HepG2 (cell line): ENCODE data around the gene MSI2. TPM values are rescaled to one million over a fixed set of nuclear protein-coding genes. Genes with fewer than 3 reads are reported as not detected.

Experiments used
- ATAC-seq: fragments of 200-7000 bp; cut with Tn5 transposase; 3 replicates; pipeline ENCODE4 v1.9.1; 2020; ENCODE audit warnings: mild to moderate bottlenecking, moderate library complexity
- BruUV-seq: library from RNA; stranded (reverse); fragments of 400-500 nt; replicated peaks from 2 replicates; lab custom pipeline; 2021; lab: Mats Ljungman, UMichigan
- CTCF ChIA-PET: fragments of 300-600 bp; formaldehyde crosslinking; extraction: SDS; loops from one replicate; lab custom pipeline; 2021; ENCODE audit warnings: low total read pairs, inconsistent platforms, low intra/inter-chr PET ratio; lab: Yijun Ruan, JAX
- POLR2A ChIA-PET: fragments of 350-600 bp; sonication (Branson Sonifier 250); formaldehyde crosslinking; loops from one replicate; lab custom pipeline; 2020; ENCODE audit warnings: antibody characterized with exemption, inconsistent platforms; lab: Yijun Ruan, JAX
- DNase-seq: peaks from one replicate; pipeline ENCODE4 v3.0.0-alpha.2; 2015; ENCODE audit warnings: low spot score
- FAIRE-seq: peaks from 3 replicates; lab custom pipeline; 2011; peaks lifted over from hg19 to GRCh38; lab: Jason Lieb, UNC
- H2AFZ ChIP-seq: one replicate; pipeline ENCODE4 v1.6.1; 2011; ENCODE audit warnings: low read length, inconsistent platforms
- H3K27ac ChIP-seq: fragments of 300-600 bp; 3 replicates; pipeline ENCODE4 v1.8.0; 2011; ENCODE audit warnings: mixed run types, mild to moderate bottlenecking, mixed read lengths, low read length, inconsistent platforms; ENCODE audit not compliant: insufficient read depth; ENCODE audit errors: extremely low read length
- H3K27me3 ChIP-seq, 2 experiments: fragments of 200-600 bp in 1 of 2; 2 replicates in 1 of 2; 3 replicates in 1 of 2; pipeline versions ENCODE4 v1.6.0 to v1.8.0; 2011; ENCODE audit warnings: low read length in 2 of 2, mild to moderate bottlenecking in 2 of 2, moderate library complexity in 2 of 2, inconsistent platforms in 1 of 2; ENCODE audit not compliant: insufficient read depth in 2 of 2, control insufficient read depth in 1 of 2
- H3K36me3 ChIP-seq, 2 experiments: fragments of 200-600 bp in 1 of 2; replicated peaks in 1 of 2; 2 replicates in 1 of 2; 3 replicates in 1 of 2; pipeline versions ENCODE4 v1.5.1 to v1.8.0; 2011; ENCODE audit warnings: low read length in 2 of 2, inconsistent platforms in 1 of 2; ENCODE audit not compliant: insufficient read depth in 2 of 2, control insufficient read depth in 1 of 2
- H3K4me1 ChIP-seq: 2 replicates; pipeline ENCODE4 v1.5.1; 2012; ENCODE audit warnings: low read length, inconsistent platforms; ENCODE audit not compliant: insufficient read depth
- H3K4me2 ChIP-seq: 2 replicates; pipeline ENCODE4 v1.6.0; 2011; ENCODE audit warnings: low read depth, low read length, inconsistent platforms
- H3K4me3 ChIP-seq, 3 experiments: fragments of 200-600 bp in 1 of 3; sonication (generic), shearing (Covaris generic) in 1 of 3; replicated peaks in 1 of 3; 2 replicates each; pipeline ENCODE4 v1.5.1; 2011 to 2016; ENCODE audit warnings: low read length in 3 of 3, inconsistent platforms in 2 of 3, low read depth in 2 of 3, mild to moderate bottlenecking in 2 of 3, control low read depth in 1 of 3, mixed read lengths in 1 of 3; ENCODE audit not compliant: insufficient read depth in 1 of 3
- H3K79me2 ChIP-seq: one replicate; pipeline ENCODE4 v1.6.1; 2011; ENCODE audit warnings: low read length, inconsistent platforms; ENCODE audit not compliant: insufficient read depth
- H3K9ac ChIP-seq: 2 replicates; pipeline ENCODE4 v1.6.0; 2011; ENCODE audit warnings: mild to moderate bottlenecking, low read depth, low read length, inconsistent platforms; ENCODE audit not compliant: insufficient read depth
- H3K9me3 ChIP-seq: 2 replicates; pipeline ENCODE4 v1.5.1; 2012; ENCODE audit warnings: mild to moderate bottlenecking, low read length
- H4K20me1 ChIP-seq: 2 replicates; pipeline ENCODE4 v1.6.0; 2011; ENCODE audit warnings: inconsistent platforms, mild to moderate bottlenecking, low read length, moderate library complexity; ENCODE audit not compliant: insufficient read depth
- ARHGAP35 ChIP-seq: sonication (generic); formaldehyde crosslinking; IDR thresholded peaks from 2 replicates; pipeline ENCODE4 v1.9.0; 2022; ENCODE audit warnings: mild to moderate bottlenecking, inconsistent platforms, moderate library complexity, missing genetic modification reagents, borderline replicate concordance
- CENPX ChIP-seq: sonication (generic); formaldehyde crosslinking; IDR thresholded peaks from 2 replicates; pipeline ENCODE4 v1.9.0; 2021; ENCODE audit warnings: mild to moderate bottlenecking, missing genetic modification reagents, moderate library complexity
- CHD4 ChIP-seq: fragments of 200-600 bp; sonication (generic); IDR thresholded peaks from 2 replicates; pipeline ENCODE4 v1.7.0; 2017; ENCODE audit warnings: mild to moderate bottlenecking, low read length, borderline replicate concordance
- EEA1 ChIP-seq: sonication (generic); formaldehyde crosslinking; IDR thresholded peaks from 2 replicates; pipeline ENCODE4 v1.5.1; 2020; ENCODE audit warnings: mild to moderate bottlenecking, missing genetic modification reagents, borderline replicate concordance
- ESRRA ChIP-seq: sonication (generic); formaldehyde crosslinking; IDR thresholded peaks from 2 replicates; pipeline ENCODE4 v1.5.1; 2020; ENCODE audit warnings: mild to moderate bottlenecking, low read depth, missing genetic modification reagents
- KLF13 ChIP-seq: sonication (generic); formaldehyde crosslinking; IDR thresholded peaks from 2 replicates; pipeline ENCODE4 v1.4.0; 2020; ENCODE audit warnings: mild to moderate bottlenecking, missing genetic modification reagents
- MLLT10 ChIP-seq: sonication (generic); formaldehyde crosslinking; IDR thresholded peaks from 2 replicates; pipeline ENCODE4 v1.4.0; 2020; ENCODE audit warnings: missing genetic modification reagents
- MTA1 ChIP-seq: sonication (generic); formaldehyde crosslinking; IDR thresholded peaks from 2 replicates; pipeline ENCODE4 v1.4.0; 2020; ENCODE audit warnings: missing genetic modification reagents, mild to moderate bottlenecking, borderline replicate concordance
- MYPOP ChIP-seq: sonication (generic); formaldehyde crosslinking; IDR thresholded peaks from 2 replicates; pipeline ENCODE4 v1.8.1; 2023; ENCODE audit warnings: mild to moderate bottlenecking, moderate library complexity, missing genetic modification reagents
- NFE2L1 ChIP-seq: sonication (generic); formaldehyde crosslinking; IDR thresholded peaks from 2 replicates; pipeline ENCODE4 v1.4.0; 2020; ENCODE audit warnings: missing genetic modification reagents, mild to moderate bottlenecking, borderline replicate concordance
- RBAK ChIP-seq: sonication (generic); formaldehyde crosslinking; IDR thresholded peaks from 2 replicates; pipeline ENCODE4 v1.5.1; 2020; ENCODE audit warnings: mild to moderate bottlenecking, missing genetic modification reagents
- REL ChIP-seq: sonication (generic); formaldehyde crosslinking; conservative IDR thresholded peaks from 2 replicates; pipeline ENCODE4 v1.8.0; 2022; ENCODE audit warnings: mild to moderate bottlenecking, missing genetic modification reagents, moderate library complexity
- SIN3A ChIP-seq: IDR thresholded peaks from 2 replicates; pipeline ENCODE4 v1.6.1; 2011; ENCODE audit warnings: low read depth, mild to moderate bottlenecking, control low read depth, low read length, borderline replicate concordance
- SNRNP70 ChIP-seq: fragments of 200-400 bp; formaldehyde crosslinking; IDR thresholded peaks from 2 replicates; pipeline ENCODE4 v1.6.1; 2017; ENCODE audit warnings: mild to moderate bottlenecking, low read depth, low read length, moderate library complexity
- THYN1 ChIP-seq: sonication (generic); formaldehyde crosslinking; IDR thresholded peaks from 2 replicates; pipeline ENCODE4 v1.8.1; 2023; ENCODE audit warnings: low read depth, mild to moderate bottlenecking, moderate library complexity, missing genetic modification reagents, borderline replicate concordance
- ZBTB2 ChIP-seq: sonication (generic); formaldehyde crosslinking; IDR thresholded peaks from 2 replicates; pipeline ENCODE4 v1.8.0; 2022; ENCODE audit warnings: low read depth, missing genetic modification reagents
- ZNF484 ChIP-seq: sonication (generic); formaldehyde crosslinking; IDR thresholded peaks from 2 replicates; pipeline ENCODE4 v1.5.1; 2020; ENCODE audit warnings: mild to moderate bottlenecking, low read depth, missing genetic modification reagents, borderline replicate concordance
- ZNF547 ChIP-seq: sonication (generic); formaldehyde crosslinking; IDR thresholded peaks from 2 replicates; pipeline ENCODE4 v1.5.1; 2020; ENCODE audit warnings: mild to moderate bottlenecking, missing genetic modification reagents
- ZNF770 ChIP-seq: sonication (generic); formaldehyde crosslinking; IDR thresholded peaks from 2 replicates; pipeline ENCODE4 v1.5.0; 2020; ENCODE audit warnings: mild to moderate bottlenecking, missing genetic modification reagents
- ZNF816 ChIP-seq: sonication (generic); formaldehyde crosslinking; IDR thresholded peaks from 2 replicates; pipeline ENCODE4 v1.8.0; 2022; ENCODE audit warnings: missing genetic modification reagents, mild to moderate bottlenecking, borderline replicate concordance
- WGBS: methylation state at CpG from one replicate; pipeline ENCODE4 v1.1.6; 2017; ENCODE audit warnings: low lambda C conversion rate; 5-methylcytosine and 5-hydroxymethylcytosine counted together
- in situ Hi-C: cut with HindIII; loops from 2 replicates; pipeline ENCODE4 v1.10.0; 2017; ENCODE audit warnings: low pct_unique_long_range_greater_than_20kb; ENCODE audit not compliant: extremely low pct_ligation_motif_present
- intact Hi-C: fragments of 100-400 bp; cut with micrococcal nuclease; formaldehyde crosslinking; loops from one replicate; pipeline ENCODE4 v1.10.0; 2022; ENCODE audit not compliant: unreplicated experiment
- polyA plus RNA-seq, 8 experiments: library from polyadenylated mRNA; depleted of rRNA in 3 of 8; stranded (reverse) in 7 of 8; unstranded in 1 of 8; fragments of >200 nt; fragmentation: Illumina TruSeq in 4 of 8; extraction: Trizol in 4 of 8; gene quantifications; 2 replicates each; pipeline versions ENCODE4 v1.2.1 to v1.2.3, GENCODE V29; 2011 to 2016; ENCODE audit warnings: low read depth in 4 of 8, missing spikeins in 1 of 8, mixed read lengths in 1 of 8; ENCODE audit not compliant: insufficient read depth in 1 of 8
- total RNA-seq, 5 experiments: library from RNA; depleted of rRNA; stranded (reverse); fragments of >200 nt; fragmentation: Illumina TruSeq; extraction: Trizol; gene quantifications; 2 replicates each; pipeline ENCODE4 v1.2.3, GENCODE V29; 2016; ENCODE audit warnings: low read depth in 1 of 5

MSI2 gene
- total and polyA plus RNA-seq, 2 of the 13 experiments (the other 11 are each of a cell fraction or from before 2014, with no cell fraction given): 77.5 to 78.4 TPM

GRCh38 chr17:57292091-57292490 lies 35.8 kb downstream of the MSI2 start (continued):
- no peak for TF ChIP-seq MYPOP (CRISPR knock-in tag)
- no peak for TF ChIP-seq EEA1 (CRISPR knock-in tag)
- TF ChIP-seq ZNF816 (CRISPR knock-in tag): no peak
- no peak for TF ChIP-seq RBAK (CRISPR knock-in tag)
- TF ChIP-seq REL (CRISPR knock-in tag): no peak
- TF ChIP-seq KLF13 (CRISPR knock-in tag): no peak
- TF ChIP-seq CHD4: no peak
- TF ChIP-seq CENPX (CRISPR knock-in tag): no peak
- no peak for TF ChIP-seq THYN1

- Histone ChIP-seq H3K4me2 (peak overlapping the region; percentile 10; the same call in 1 of the 2 replicates), H2AFZ (no peak overlapping the region), H3K4me1 (peaks cover 46% of the 10 kb centered on the region), H3K36me3 (peaks cover 14 to 58% of the 10 kb centered on the region in 2 experiments), H3K79me2 (peaks cover 58% of the 10 kb centered on the region), H3K27me3 (no peaks in the 10 kb centered on the region), H3K27ac (peak overlapping the region; percentile 54), H4K20me1 (peaks cover 16% of the 10 kb centered on the region; the same call in 1 of the 2 replicates), H3K9me3 (no peaks in the 10 kb centered on the region), H3K4me3 (no peak overlapping the region), H3K9ac (no peak overlapping the region)
- in situ Hi-C loops (no loop called here), intact Hi-C loops (no loop called here)
- FAIRE-seq: peak; percentile 43
- peak; percentile 92 for DNase-seq
- WGBS: 61% methylated on average over 10 of the region's 10 CpGs
- CTCF ChIA-PET: no interaction called here
- POLR2A ChIA-PET: interaction anchor here (0.6 to 1.2 kb wide), 3 partner anchors 72 to 245 kb away, joined by 3 to 5 read pairs (median 3); no protein-coding TSS in a partner anchor
- BruUV-seq: no TSS peak
- peak; percentile 98 for ATAC-seq
- TF ChIP-seq MLLT10 (CRISPR knock-in tag) (no peak), ZBTB2 (CRISPR knock-in tag) (no peak), ZNF547 (CRISPR knock-in tag) (no peak), MTA1 (CRISPR knock-in tag) (no peak), ZNF484 (no peak), SNRNP70 (no peak), ZNF770 (peak; percentile 97), ESRRA (CRISPR knock-in tag) (no peak), ARHGAP35 (CRISPR knock-in tag) (no peak), SIN3A (peak; percentile 39; the same call in 1 of the 2 replicates), NFE2L1 (CRISPR knock-in tag) (no peak)
Measured at GRCh38 chr17:57293077-57293476, 36.8 kb downstream of the MSI2 start.
